Liver (tissue), 9 donors: Measurements from ENCODE around the gene PRKN. TPM values are rescaled to one million over a fixed set of nuclear protein-coding genes. Genes with fewer than 3 reads are reported as not detected.

Experiments used
- DNase-seq: peaks from one replicate; pipeline ENCODE4 v3.0.0-alpha.2; 2017; ENCODE audit warnings: low spot score
- H3K27ac ChIP-seq, 2 donors: one replicate each; pipeline ENCODE4 v1.7.0; 2013; ENCODE audit warnings: inconsistent platforms in 2 of 2, low read length in 2 of 2, control low read depth in 1 of 2, low read depth in 1 of 2, mild to moderate bottlenecking in 1 of 2
- H3K27me3 ChIP-seq, 4 donors: one replicate each; pipeline versions ENCODE4 v1.6.1 to v1.7.0; 2013; ENCODE audit warnings: low read length in 3 of 4, inconsistent platforms in 1 of 4, mild to moderate bottlenecking in 1 of 4, moderate library complexity in 1 of 4; ENCODE audit not compliant: control insufficient read depth in 4 of 4, insufficient read depth in 4 of 4
- H3K36me3 ChIP-seq, 4 donors: one replicate each; pipeline versions ENCODE4 v1.6.1 to v1.7.0; 2013; ENCODE audit warnings: low read length in 3 of 4, mild to moderate bottlenecking in 3 of 4, low read depth in 1 of 4, moderate library complexity in 1 of 4; ENCODE audit not compliant: control insufficient read depth in 4 of 4, insufficient read depth in 3 of 4
- H3K4me1 ChIP-seq, 4 donors: one replicate each; pipeline versions ENCODE4 v1.6.1 to v1.7.0; 2013; ENCODE audit warnings: low read length in 3 of 4, mild to moderate bottlenecking in 3 of 4, moderate library complexity in 1 of 4; ENCODE audit not compliant: control insufficient read depth in 4 of 4, insufficient read depth in 4 of 4
- H3K4me3 ChIP-seq, 3 donors: one replicate each; pipeline versions ENCODE4 v1.6.1 to v1.7.0; 2013; ENCODE audit warnings: low read length in 3 of 3, control low read depth in 1 of 3, low read depth in 1 of 3, mild to moderate bottlenecking in 1 of 3
- H3K9ac ChIP-seq, 2 donors: one replicate each; pipeline ENCODE4 v1.7.0; 2013; ENCODE audit warnings: low read length in 2 of 2, mild to moderate bottlenecking in 2 of 2, moderate library complexity in 2 of 2, control low read depth in 1 of 2, low read depth in 1 of 2
- H3K9me3 ChIP-seq, 4 donors: one replicate each; pipeline versions ENCODE4 v1.6.1 to v1.7.0; 2013; ENCODE audit warnings: low read length in 3 of 4; ENCODE audit not compliant: control insufficient read depth in 4 of 4
- CTCF ChIP-seq: fragments of 150-350 bp; IDR thresholded peaks from 2 replicates; pipeline ENCODE4 v1.5.1; 2017; ENCODE audit warnings: improper control_type of control experiment, low read depth, low read length; ENCODE audit not compliant: missing input control
- EGR1 ChIP-seq, 2 donors: IDR thresholded peaks; 2 replicates each; pipeline ENCODE4 v1.6.1; 2016 to 2018; ENCODE audit warnings: antibody characterized with exemption in 2 of 2, low read depth in 2 of 2
- FOXA1 ChIP-seq: IDR thresholded peaks from 2 replicates; pipeline ENCODE4 v1.6.1; 2016; ENCODE audit warnings: antibody characterized with exemption
- HNF4A ChIP-seq, 2 donors: conservative IDR thresholded peaks; 2 replicates each; pipeline ENCODE4 v1.6.1; 2016; ENCODE audit warnings: antibody characterized with exemption in 2 of 2, mild to moderate bottlenecking in 2 of 2
- HNF4G ChIP-seq: IDR thresholded peaks from 2 replicates; pipeline ENCODE4 v1.6.1; 2016; ENCODE audit warnings: antibody characterized with exemption
- JUND ChIP-seq, 2 donors: IDR thresholded peaks; 2 replicates each; pipeline ENCODE4 v1.6.1; 2016; ENCODE audit warnings: antibody characterized with exemption in 2 of 2
- NR2F2 ChIP-seq: IDR thresholded peaks from 2 replicates; pipeline ENCODE4 v1.6.1; 2016; ENCODE audit warnings: antibody characterized with exemption
- RAD21 ChIP-seq, 2 donors: IDR thresholded peaks; 2 replicates each; pipeline ENCODE4 v1.6.1; 2016; ENCODE audit warnings: antibody characterized with exemption in 2 of 2, mild to moderate bottlenecking in 2 of 2
- RXRA ChIP-seq, 2 donors: IDR thresholded peaks; 2 replicates each; pipeline ENCODE4 v1.6.1; 2017 to 2018; ENCODE audit warnings: antibody characterized with exemption in 2 of 2, mild to moderate bottlenecking in 1 of 2
- SP1 ChIP-seq: IDR thresholded peaks from 2 replicates; pipeline ENCODE4 v1.6.1; 2018; ENCODE audit warnings: antibody characterized with exemption, mild to moderate bottlenecking
- TAF1 ChIP-seq: conservative IDR thresholded peaks from 2 replicates; pipeline ENCODE4 v1.6.1; 2016; ENCODE audit warnings: antibody characterized with exemption, mild to moderate bottlenecking
- WGBS: extraction: QIAGEN DNeasy Blood & Tissue Kit; methylation state at CpG from one replicate; pipeline ENCODE4 v1.1.7; 2013; 5-methylcytosine and 5-hydroxymethylcytosine counted together
- polyA plus RNA-seq, 2 donors: library from polyadenylated mRNA; stranded (reverse) in 1 of 2; unstranded in 1 of 2; fragments of 200-250 nt in 1 of 2; fragments of >200 nt in 1 of 2; fragmentation: Nextera tagmentation in 1 of 2; extraction: Ambion mirVana in 1 of 2; gene quantifications; one replicate each; pipeline versions ENCODE4 v1.2.1 to v1.2.3, GENCODE V29; 2013 to 2015
- total RNA-seq, 2 donors: library from RNA; depleted of rRNA; stranded (reverse); fragments of >200 nt; gene quantifications; one replicate each; pipeline ENCODE4 v1.2.3, GENCODE V29; 2014
- TF ChIP-seq, protein P1 (sequence below): IDR thresholded peaks from 2 replicates; pipeline ENCODE4 v1.6.1; 2016; ENCODE audit warnings: antibody characterized with exemption
- TF ChIP-seq, protein P2 (sequence below): IDR thresholded peaks from 2 replicates; pipeline ENCODE4 v1.6.1; 2016; ENCODE audit warnings: antibody characterized with exemption
- donor health status: healthy.
- donor health status: healthy.
- donor health status: healthy.
- donor health status: healthy.
- donor health status: healthy.

PRKN gene
- total and polyA plus RNA-seq, 4 donors: 0.47 to 4.1 (median 3.2) TPM

GRCh38 chr6:162448294-162448693 lies 279.3 kb downstream of the PRKN start:
- Histone ChIP-seq H3K9me3 (no peaks in the 10 kb centered on the region), H3K4me1 (peaks cover 0 to 7% (median 6%) of the 10 kb centered on the region in 4 donors), H3K36me3 (no peaks in the 10 kb centered on the region), H3K9ac (no peak overlapping the region), H3K27me3 (no peaks in the 10 kb centered on the region), H3K27ac (no peak overlapping the region), H3K4me3 (no peak overlapping the region)
- DNase-seq: no peak
- TF ChIP-seq HNF4A (conservative IDR thresholded peaks at IDR 0.05) (no peak), SP1 (no peak)
- TF ChIP-seq, protein P1, sequence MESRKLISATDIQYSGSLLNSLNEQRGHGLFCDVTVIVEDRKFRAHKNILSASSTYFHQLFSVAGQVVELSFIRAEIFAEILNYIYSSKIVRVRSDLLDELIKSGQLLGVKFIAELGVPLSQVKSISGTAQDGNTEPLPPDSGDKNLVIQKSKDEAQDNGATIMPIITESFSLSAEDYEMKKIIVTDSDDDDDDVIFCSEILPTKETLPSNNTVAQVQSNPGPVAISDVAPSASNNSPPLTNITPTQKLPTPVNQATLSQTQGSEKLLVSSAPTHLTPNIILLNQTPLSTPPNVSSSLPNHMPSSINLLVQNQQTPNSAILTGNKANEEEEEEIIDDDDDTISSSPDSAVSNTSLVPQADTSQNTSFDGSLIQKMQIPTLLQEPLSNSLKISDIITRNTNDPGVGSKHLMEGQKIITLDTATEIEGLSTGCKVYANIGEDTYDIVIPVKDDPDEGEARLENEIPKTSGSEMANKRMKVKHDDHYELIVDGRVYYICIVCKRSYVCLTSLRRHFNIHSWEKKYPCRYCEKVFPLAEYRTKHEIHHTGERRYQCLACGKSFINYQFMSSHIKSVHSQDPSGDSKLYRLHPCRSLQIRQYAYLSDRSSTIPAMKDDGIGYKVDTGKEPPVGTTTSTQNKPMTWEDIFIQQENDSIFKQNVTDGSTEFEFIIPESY: no peak
- WGBS: 83% methylated on average over 3 of the region's 3 CpGs

GRCh38 chr6:162443101-162443500 lies 284.5 kb downstream of the PRKN start:
- no peak for DNase-seq
- WGBS: 72% methylated on average over 10 of the region's 10 CpGs
- no peak for TF ChIP-seq NR2F2
- no peak for TF ChIP-seq EGR1 (IDR thresholded peaks at IDR 0.05; ENCODE audit: low read depth in 2 of 2)
- TF ChIP-seq, protein P2, sequence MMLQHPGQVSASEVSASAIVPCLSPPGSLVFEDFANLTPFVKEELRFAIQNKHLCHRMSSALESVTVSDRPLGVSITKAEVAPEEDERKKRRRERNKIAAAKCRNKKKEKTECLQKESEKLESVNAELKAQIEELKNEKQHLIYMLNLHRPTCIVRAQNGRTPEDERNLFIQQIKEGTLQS: no peak

DNA sequence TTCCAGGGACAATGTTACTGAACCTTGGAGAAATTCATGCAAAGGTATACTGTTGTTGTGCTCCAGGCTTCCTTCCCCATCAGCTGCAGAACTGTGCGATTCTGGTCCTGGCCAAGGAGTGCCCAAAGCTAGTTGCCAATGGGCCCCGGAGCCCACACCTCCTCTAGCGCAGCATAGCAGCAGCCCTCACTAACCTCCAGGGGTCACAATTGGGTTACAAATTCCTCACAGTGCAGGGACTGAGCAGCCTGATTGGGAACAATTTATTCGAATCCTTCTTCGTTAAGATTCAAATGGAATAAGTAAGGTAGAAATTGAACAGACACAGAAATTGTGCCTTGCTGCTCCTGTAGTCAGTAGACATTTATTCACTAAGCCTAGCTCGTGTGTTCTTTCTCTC lies 284.9 kb downstream of the PRKN start:
- H3K9me3 ChIP-seq: peaks cover 0 to 4% (median 2%) of the 10 kb centered on the region in 4 donors
- no peaks in the 10 kb centered on the region for H3K4me1 ChIP-seq
- DNase-seq: no peak
- TF ChIP-seq JUND (IDR thresholded peaks at IDR 0.05): no peak
- TF ChIP-seq SP1: no peak
- TF ChIP-seq FOXA1: no peak
- TF ChIP-seq CTCF: peak; percentile 37
- TF ChIP-seq RAD21 (IDR thresholded peaks at IDR 0.05): peak; percentile 73 to 83
- H3K36me3 ChIP-seq: no peaks in the 10 kb centered on the region
- no peak overlapping the region for H3K27ac ChIP-seq
- H3K27me3 ChIP-seq: no peaks in the 10 kb centered on the region
- no peak overlapping the region for H3K9ac ChIP-seq
- H3K4me3 ChIP-seq: no peak overlapping the region
- 74% methylated on average over 6 of the region's 6 CpGs for WGBS

More at GRCh38 chr6:162443101-162443500, 284.5 kb downstream of the PRKN start:
- no peaks in the 10 kb centered on the region for H3K36me3 ChIP-seq
- H3K27me3 ChIP-seq: no peaks in the 10 kb centered on the region
- H3K9ac ChIP-seq: no peak overlapping the region
- no peak overlapping the region for H3K27ac ChIP-seq
- no peak overlapping the region for H3K4me3 ChIP-seq
- peaks cover 0 to 4% (median 2%) of the 10 kb centered on the region in 4 donors for H3K9me3 ChIP-seq
- H3K4me1 ChIP-seq: no peaks in the 10 kb centered on the region

DNA sequence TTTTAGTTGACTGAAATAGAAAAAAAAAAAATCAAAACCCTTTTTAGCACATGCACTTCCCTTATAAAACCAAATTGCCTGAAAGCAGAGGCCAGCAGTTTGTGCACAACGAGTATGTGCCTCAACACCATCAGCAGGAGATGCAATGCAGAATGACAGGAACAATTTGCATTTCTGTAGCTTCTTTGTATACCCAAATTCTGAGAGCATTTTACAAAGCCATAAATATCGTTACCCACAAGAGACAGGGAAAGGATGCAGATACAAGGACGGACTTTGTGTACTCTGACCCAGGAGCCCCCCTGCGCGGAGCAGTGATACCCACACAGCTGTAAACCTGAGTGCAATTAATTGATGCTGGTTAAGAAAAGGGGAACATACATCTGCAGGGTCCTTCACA lies 285.6 kb downstream of the PRKN start:
- no peak overlapping the region for H3K4me3 ChIP-seq
- TF ChIP-seq RAD21 (IDR thresholded peaks at IDR 0.05) (no peak), TAF1 (no peak), RXRA (IDR thresholded peaks at IDR 0.05) (no peak), JUND (IDR thresholded peaks at IDR 0.05) (no peak), HNF4G (no peak)
- H3K36me3 ChIP-seq: no peaks in the 10 kb centered on the region
- H3K27me3 ChIP-seq: no peaks in the 10 kb centered on the region
- WGBS: 92% methylated on average over 5 of the region's 5 CpGs
- peaks cover 0 to 4% (median 2%) of the 10 kb centered on the region in 4 donors for H3K9me3 ChIP-seq
- no peaks in the 10 kb centered on the region for H3K4me1 ChIP-seq
- H3K9ac ChIP-seq: no peak overlapping the region
- DNase-seq: no peak
- H3K27ac ChIP-seq: no peak overlapping the region
